GM21723 (cell line): Measurements from ENCODE around the gene OTUD4.
"Not testable (repeated sequence)": the region's sequence is repeated elsewhere in the genome, so short reads cannot be mapped to it uniquely, and the experiment has no call there.

Experiments used
- ATAC-seq: cut with Tn5 transposase; IDR thresholded peaks from one replicate; pipeline ENCODE4 v1.9.1; 2021; ENCODE audit warnings: mild to moderate bottlenecking, moderate library complexity; ENCODE audit not compliant: unreplicated experiment

OTUD4 gene

DNA sequence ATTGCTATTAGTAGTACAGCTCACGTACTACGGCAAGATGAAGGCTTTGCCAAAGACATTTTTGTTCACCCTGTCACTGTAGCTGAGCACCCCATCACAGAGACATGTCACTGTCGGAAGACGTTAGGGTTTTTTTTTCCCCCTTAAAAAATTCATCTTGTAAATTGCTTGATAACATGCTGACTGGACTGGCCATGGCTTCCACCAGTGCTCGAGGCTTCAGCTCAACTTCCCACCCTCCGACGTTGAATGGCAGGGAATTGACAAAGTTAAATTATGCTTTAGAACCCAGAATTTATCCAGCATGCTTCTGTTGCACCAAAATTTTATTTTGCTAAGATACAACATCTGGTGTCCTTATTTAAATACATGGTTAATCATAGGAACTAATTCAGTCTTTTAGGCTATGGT is 707 bp upstream of the OTUD4 start:
- no peak for ATAC-seq

DNA sequence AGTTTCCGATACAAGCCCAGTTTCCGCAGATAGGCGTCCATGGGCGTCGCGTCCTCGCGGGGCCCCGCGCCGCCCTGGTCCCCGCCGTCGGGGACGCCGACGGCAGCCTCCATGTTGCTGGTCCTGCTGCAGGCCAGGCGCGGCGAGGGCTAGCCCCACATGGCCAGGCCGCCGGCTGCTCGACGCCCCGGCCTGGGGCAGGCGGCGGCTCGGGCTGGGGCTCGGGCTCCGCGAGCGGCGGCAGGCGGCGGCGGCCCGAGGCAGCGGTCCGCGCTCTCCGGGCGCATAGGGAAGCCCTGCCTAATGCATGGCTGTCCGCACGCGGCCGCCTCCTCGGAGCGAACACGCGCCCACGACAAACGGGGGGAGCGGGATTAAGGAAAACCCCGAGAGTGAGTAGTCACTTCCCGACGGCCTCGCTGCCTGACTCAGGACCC is 510 bp downstream of the OTUD4 start:
- ATAC-seq, result peak; percentile 22

DNA sequence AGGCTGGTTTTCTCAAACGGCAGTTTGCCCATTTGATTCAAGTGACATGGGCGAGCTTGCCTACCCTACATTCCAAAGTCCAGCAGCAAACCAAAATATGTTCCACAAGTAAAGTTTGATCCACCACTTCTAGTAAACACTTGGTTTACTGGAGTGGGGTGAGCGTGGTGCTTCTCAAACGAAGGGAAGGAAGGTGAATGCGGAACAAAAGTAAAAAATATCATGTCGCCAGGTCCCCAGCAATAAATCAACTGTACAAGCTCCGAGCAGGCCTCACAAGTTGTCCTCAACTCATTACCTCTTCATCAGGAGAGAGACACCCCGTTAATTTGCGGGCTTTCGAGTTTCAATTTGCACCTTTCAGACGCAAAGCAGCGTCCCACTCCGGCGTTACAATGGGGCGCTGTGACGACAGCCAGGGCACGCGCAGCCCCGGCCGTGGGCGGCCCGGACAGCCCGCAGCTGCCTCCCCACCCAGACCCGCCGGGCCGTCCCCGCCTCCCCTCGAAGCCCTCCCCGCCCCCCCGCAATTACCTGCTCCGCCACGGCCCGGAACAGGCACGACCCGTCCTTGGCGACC is 1.0 kb downstream of the OTUD4 start:
- peak; percentile 47 for ATAC-seq

DNA sequence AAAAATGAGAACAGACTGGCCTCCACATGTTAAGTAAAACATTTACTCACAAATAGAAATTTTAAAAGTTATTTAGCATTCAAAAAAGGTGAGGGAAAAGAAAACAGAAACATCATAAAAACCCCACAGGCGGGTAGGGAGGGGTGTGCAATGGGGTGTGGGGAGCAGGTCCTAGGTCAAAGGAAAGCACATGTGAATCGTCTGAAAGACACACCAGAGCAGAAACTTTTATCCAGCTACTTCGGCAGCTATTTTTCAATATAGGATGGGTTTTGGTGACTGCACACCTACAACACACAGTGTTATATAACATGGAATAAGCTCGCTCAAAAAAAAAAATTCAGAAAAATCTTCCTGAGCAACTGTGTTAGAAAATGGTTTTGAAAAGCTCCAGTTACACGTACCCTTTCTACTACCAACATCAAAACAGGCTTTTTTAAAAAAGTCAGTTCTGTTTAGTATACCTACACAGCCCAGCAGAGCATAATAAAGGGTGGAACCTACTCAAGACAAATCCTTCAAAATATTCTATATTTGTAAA is 1.6 kb downstream of the OTUD4 start:
- ATAC-seq, result no peak

DNA sequence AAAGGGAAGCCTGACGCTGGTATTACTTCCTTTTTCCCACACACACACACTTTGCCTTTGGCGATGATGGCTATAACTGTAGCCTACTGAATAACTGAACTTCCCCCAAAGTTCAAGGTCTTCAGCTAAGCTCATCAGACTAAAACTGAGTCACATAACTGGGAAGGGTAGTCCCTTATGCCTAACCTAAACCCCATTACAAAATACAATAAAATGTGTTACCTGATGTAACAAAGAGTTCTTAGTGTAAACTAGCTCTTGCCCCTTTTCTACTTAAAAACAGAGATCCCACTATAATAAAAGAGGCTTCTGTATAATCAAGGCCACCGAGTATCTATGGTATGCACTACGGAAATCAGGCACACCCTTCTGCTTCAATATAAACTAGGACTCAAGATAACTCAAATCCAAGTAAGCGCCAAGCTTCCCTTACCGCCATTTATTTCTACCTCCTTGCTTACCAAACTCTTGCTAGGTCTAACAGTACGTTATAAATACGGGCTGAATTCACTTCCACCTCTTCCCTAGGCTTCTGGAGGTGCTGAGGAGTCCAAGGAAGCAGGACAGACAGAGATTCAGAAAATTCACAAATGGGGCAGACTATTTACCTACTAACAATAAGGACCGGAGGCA is 2.4 kb downstream of the OTUD4 start:
- ATAC-seq, result no peak

GRCh38 chr4:145177511-145177905 is 2.9 kb downstream of the OTUD4 start:
- no peak for ATAC-seq

GRCh38 chr4:145176641-145177432 is 3.6 kb downstream of the OTUD4 start:
- no peak for ATAC-seq

- no peak for ATAC-seq
These were observed 8.5 kb downstream of the OTUD4 start for GRCh38 chr4:145171911-145172310.

- no peak for ATAC-seq
These were observed 10.2 kb downstream of the OTUD4 start for GRCh38 chr4:145170223-145170622.

GRCh38 chr4:145168581-145169187 is 11.7 kb downstream of the OTUD4 start:
- no peak for ATAC-seq

GRCh38 chr4:145167887-145168286 is 12.5 kb downstream of the OTUD4 start:
- ATAC-seq, result no peak

DNA sequence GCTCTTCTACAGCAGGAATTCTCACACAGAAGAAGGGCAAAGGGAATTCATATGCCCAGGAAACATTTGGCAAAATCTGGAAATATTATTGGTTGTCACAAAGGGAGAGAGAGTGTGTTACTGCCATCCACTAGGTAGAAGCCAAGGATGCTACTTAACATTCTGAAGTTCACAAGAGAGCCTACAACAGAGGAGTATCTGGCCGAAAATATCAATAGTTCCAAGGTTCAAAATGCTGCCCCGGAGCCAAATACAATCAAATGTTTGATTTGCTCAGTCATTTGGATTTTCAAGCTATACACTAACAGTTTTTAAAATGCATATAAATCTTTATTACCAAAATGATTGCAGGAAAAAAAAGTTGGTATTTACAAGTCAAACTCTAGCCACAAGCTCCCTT is 18.8 kb downstream of the OTUD4 start:
- ATAC-seq, result no peak

DNA sequence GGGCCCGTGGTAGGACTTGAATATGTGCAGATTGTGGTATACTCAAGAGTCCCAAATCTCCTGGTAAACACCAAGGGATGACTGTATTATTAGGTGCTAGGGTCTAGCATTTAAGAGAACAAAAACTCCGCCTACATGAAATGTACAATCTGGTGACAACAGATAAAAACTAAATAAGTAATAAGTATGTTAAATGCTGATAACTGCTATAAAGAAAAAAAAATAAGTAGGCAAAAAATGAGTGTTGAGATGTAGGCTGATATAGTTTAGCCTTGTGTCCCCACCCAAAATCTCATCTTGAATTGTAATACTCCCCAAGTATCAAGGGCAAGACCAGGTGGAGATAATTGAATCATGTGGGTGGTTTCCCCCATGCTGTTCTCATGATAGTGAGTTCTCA is 23.4 kb downstream of the OTUD4 start:
- no peak for ATAC-seq

DNA sequence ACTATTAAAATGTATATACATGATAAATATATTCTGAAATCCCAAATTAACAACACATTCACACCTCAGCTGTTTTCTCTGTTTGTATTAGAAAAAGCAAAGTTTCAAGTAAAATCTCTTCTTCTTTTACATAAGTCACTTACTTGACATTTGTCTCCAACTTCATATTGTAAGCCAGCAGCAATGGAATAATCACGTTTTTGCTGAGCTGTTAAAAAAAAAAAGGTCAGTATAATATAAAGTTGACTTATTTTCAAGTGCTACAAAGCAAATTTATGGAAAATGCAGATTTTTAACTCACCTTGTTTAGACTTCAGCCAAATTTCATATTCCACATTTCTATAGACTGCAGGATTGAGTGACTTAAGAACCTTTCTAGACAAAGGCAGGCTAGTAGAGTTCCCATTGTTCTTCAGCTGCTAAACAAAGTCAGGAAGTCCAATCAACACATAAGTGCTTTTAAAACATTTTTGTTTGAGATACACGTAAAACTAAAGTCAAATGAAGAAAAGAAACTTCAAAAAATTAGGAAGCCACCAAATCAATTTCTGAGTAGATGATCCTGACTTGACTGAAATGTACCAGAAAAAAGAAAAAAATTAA is 25.0 kb downstream of the OTUD4 start:
- ATAC-seq, result no peak

DNA sequence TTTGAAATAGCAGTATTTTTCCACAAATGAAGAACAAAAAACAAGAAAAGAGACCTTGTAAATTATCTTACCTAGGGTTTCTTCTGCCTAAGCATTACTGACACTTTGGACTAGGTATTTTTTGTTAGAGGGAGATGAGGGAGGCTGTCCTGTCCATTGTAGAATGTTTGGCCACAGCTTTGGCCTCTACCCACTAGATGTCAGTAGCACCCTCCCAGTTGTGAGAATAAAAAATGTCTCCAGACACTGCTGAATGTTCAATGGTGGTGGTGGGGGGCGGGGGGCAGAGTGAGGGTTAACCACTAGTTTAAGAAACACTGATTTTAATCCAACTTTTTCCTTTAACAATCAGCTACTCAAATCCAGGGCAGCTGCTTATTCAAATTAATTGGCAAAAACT is 25.8 kb downstream of the OTUD4 start:
- peak; percentile 76 for ATAC-seq

- ATAC-seq, result peak; percentile 56
These were observed 26.5 kb downstream of the OTUD4 start for GRCh38 chr4:145153904-145154298.

DNA sequence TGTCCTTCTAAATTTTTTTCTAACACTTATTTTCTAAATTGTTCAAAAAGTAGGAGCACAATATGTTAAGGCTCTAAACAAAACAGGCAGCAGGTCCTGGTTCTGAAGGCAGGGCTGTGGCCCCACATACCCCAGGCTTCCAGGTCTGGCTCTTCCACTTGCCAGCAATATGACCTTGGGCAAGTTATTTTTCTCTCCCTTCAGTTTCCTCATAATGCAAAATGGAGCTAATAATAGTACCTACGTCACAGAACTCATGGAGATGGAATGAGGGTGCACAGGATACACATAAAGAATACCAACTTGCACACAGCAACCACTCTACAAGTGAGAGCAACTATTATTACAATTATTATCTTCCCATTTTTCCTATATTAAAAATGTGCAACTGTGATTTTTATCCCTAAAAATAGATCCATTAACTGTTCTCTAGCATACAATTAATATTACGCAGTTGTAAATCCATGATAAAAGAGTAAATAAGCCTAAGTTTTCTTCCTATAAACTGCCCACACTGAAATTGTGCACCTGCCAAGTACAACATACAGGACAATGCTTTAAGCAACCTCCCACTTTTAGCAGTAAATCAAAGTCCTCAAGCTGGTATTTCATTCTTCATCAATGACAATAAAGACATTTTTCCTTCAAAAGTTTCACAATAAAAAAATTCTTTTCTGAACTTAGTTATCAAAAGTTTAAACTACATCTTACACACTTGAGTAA is 27.0 kb downstream of the OTUD4 start:
- no peak for ATAC-seq

- ATAC-seq, result no peak
These were observed 31.4 kb downstream of the OTUD4 start for GRCh38 chr4:145148980-145149379.

DNA sequence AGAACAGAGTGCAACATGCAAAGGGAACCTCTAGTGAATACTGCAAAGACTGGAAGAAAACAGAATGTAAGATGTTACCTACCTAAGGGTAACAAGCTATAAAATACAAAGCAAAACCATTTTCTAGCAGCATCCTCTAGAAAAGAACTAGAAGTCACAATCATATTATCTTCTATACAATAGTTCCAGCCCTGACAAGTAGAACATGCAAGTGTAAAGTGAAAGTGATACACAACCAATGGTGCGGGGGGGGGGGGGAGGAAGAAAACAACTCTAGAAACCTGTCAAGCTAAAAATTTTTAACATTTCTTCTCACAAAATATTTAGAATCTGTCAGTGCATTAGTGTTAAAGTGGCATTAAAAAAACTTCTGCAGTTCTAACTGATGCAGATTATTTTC is 44.2 kb downstream of the OTUD4 start:
- ATAC-seq, result not testable (repeated sequence)

GRCh38 chr4:145132511-145133098 is 47.8 kb downstream of the OTUD4 start:
- ATAC-seq, result peak; percentile 78
